Pancreas (tissue), 10 donors: ENCODE measurements around the gene DCC. TPM values are rescaled to one million over a fixed set of nuclear protein-coding genes. Genes with fewer than 3 reads are reported as not detected.

Experiments used
- ATAC-seq, 4 donors: fragments of 200-7000 bp; cut with Tn5 transposase; one replicate each; pipeline versions ENCODE4 v1.8.0 to v1.9.1; 2020; ENCODE audit warnings: mild to moderate bottlenecking in 4 of 4, moderate library complexity in 4 of 4
- DNase-seq, 6 donors: peaks; one replicate each; pipeline ENCODE4 v3.0.0-alpha.2; 2020
- FAIRE-seq: peaks from 2 replicates; lab custom pipeline; 2012; peaks lifted over from hg19 to GRCh38; lab: Jason Lieb, UNC
- H3K27ac ChIP-seq, 4 donors: fragments of 200-600 bp; sonication (generic); 1 replicate in 3 of 4; 2 replicates in 1 of 4; pipeline versions ENCODE4 v1.5.0 to v1.8.0; 2020
- H3K27me3 ChIP-seq, 4 donors: fragments of 200-600 bp; one replicate each; pipeline ENCODE4 v1.8.0; 2021
- H3K36me3 ChIP-seq, 3 donors: fragments of 200-600 bp; sonication (generic) in 1 of 3; one replicate each; pipeline versions ENCODE4 v1.5.0 to v1.8.0; 2020 to 2021
- H3K4me1 ChIP-seq, 3 donors: fragments of 200-600 bp; one replicate each; pipeline ENCODE4 v1.8.0; 2021
- H3K4me3 ChIP-seq, 4 donors: fragments of 200-600 bp; sonication (generic) in 2 of 4; one replicate each; pipeline versions ENCODE4 v1.5.0 to v1.8.0; 2020 to 2021
- H3K9me3 ChIP-seq, 4 donors: fragments of 200-600 bp; one replicate each; pipeline ENCODE4 v1.8.0; 2021
- WGBS, 2 donors: extraction: QIAGEN DNeasy Blood & Tissue Kit; methylation state at CpG; one replicate each; pipeline ENCODE4 v1.1.7; 2013; 5-methylcytosine and 5-hydroxymethylcytosine counted together
- intact Hi-C, 3 donors: fragments of 100-400 bp; cut with DNase I; formaldehyde crosslinking; loops; one replicate each; pipeline versions ENCODE4 v1.11.1 to v1.14.2; 2022
- polyA plus RNA-seq, 2 donors: library from polyadenylated mRNA; stranded (reverse); fragments of 200-250 nt; gene quantifications; one replicate each; pipeline ENCODE4 v1.2.3, GENCODE V29; 2013
- total RNA-seq, 6 donors: library from RNA; stranded (reverse); fragmentation: NEBNext Ultra II Directional in 4 of 6; extraction: Animal tissue kit (Norgen Biotek cat#: 25700) in 4 of 6; gene quantifications; one replicate each; pipeline versions ENCODE4 v1.2.1 to v1.2.4, GENCODE V29; 2021 to 2023
- TF ChIP-seq, protein P1 (sequence below), 4 donors: fragments of 200-600 bp; sonication (generic) in 3 of 4; IDR thresholded peaks; one replicate each; pipeline versions ENCODE4 v1.5.0 to v1.8.0; 2021; ENCODE audit warnings: antibody characterized with exemption in 4 of 4
- donor health status: healthy with polysubstance abuse.
- donor health status: DM: no; HTN: no; CAD: no; lungs with moderate emphysema.
- donor health status: DM: no; HTN: no; CAD: no.
- donor health status: control.
- donor health status: control.
- donor health status: Bipolar disorder and iron deficiency.
- donor health status: DM: yes; HTN: yes; CAD: no.
- donor health status: DM: no; HTN: no; CAD: no.
- donor health status: DM: no; HTN: no; CAD: no.
- donor health status: DM: yes; HTN: yes; CAD: no.

The DCC gene
- total and polyA plus RNA-seq, 8 donors: 0.18 to 0.44 (median 0.28) TPM; not detected in 1

DNA sequence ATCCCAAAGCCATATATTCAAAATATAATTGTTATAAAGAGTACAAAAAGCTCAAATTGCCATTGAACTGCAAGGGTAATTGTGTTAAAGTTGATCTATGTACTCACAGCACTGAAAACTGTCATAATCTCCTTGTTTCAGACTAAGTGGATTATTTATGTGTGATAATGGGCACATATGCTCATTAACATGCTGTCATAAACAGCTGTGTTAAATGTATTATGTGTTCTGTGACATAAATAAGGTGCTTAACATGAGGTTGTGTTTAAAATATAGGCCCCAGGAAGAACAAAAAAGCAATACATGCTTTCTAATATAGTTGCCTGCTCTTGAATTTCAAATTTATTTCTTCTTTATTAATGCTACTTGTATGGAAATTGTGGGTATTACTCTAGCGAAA lies 409.5 kb downstream of the DCC start:
- H3K9me3 ChIP-seq: no peaks in the 10 kb centered on the region
- intact Hi-C loops: no loop called here
- ATAC-seq: no peak
- no peak overlapping the region for H3K4me3 ChIP-seq
- H3K36me3 ChIP-seq: no peaks in the 10 kb centered on the region
- no peak for FAIRE-seq
- DNase-seq: no peak
- TF ChIP-seq, protein P1, sequence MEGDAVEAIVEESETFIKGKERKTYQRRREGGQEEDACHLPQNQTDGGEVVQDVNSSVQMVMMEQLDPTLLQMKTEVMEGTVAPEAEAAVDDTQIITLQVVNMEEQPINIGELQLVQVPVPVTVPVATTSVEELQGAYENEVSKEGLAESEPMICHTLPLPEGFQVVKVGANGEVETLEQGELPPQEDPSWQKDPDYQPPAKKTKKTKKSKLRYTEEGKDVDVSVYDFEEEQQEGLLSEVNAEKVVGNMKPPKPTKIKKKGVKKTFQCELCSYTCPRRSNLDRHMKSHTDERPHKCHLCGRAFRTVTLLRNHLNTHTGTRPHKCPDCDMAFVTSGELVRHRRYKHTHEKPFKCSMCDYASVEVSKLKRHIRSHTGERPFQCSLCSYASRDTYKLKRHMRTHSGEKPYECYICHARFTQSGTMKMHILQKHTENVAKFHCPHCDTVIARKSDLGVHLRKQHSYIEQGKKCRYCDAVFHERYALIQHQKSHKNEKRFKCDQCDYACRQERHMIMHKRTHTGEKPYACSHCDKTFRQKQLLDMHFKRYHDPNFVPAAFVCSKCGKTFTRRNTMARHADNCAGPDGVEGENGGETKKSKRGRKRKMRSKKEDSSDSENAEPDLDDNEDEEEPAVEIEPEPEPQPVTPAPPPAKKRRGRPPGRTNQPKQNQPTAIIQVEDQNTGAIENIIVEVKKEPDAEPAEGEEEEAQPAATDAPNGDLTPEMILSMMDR (IDR thresholded peaks at IDR 0.05): no peak
- H3K27ac ChIP-seq: no peak overlapping the region
- H3K4me1 ChIP-seq: no peaks in the 10 kb centered on the region
- 75 to 78% methylated on average over 1 of the region's 1 CpG for WGBS, 2 donors
- H3K27me3 ChIP-seq: no peaks in the 10 kb centered on the region

DNA sequence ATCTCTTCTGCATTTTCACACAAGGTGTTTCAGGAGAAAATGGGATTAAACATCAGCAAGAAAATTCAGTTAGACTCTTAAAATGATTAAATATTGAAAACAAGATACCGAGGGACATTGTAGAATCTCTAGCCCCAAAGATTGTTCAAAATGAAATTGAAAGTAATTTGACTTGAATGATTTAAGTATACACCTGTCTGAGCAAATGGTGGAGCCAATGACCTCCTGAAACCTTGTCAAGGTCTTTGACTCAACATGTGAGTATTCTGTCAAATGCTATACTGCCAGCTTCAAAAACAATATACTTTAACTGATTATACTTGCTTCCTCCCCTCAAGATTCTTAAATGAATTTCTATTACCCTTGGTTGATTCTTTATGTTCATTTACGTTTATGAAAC lies 411.0 kb downstream of the DCC start:
- DNase-seq (no peak), FAIRE-seq (no peak), ATAC-seq (no peak)
- Histone ChIP-seq H3K4me1 (no peaks in the 10 kb centered on the region), H3K27me3 (no peaks in the 10 kb centered on the region), H3K9me3 (no peaks in the 10 kb centered on the region), H3K36me3 (no peaks in the 10 kb centered on the region), H3K27ac (no peak overlapping the region), H3K4me3 (no peak overlapping the region)
- TF ChIP-seq, protein P1 (IDR thresholded peaks at IDR 0.05): no peak
- WGBS, 2 donors: 68% methylated on average over 2 of the region's 2 CpGs
- intact Hi-C loops: no loop called here

DNA sequence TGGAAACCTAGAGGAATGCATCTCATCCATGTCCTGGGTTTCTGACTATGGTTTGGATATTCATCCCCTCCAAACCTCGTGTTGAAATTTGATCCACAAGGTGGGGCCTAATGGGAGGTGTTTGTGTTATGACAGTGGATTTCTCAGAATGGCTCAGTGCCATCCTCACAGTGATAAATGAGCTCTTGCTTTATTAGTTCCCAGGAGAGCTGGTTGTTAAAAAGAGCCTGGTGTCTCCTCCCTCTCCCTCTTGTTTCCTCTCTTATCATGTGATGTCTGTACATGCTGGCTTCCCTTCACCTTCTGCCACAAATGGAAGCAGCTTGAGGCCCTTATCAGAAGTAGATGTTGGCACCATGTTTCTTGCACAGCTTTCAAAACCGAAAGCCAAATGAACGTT lies 424.3 kb downstream of the DCC start:
- H3K27me3 ChIP-seq: no peaks in the 10 kb centered on the region
- ATAC-seq (no peak), DNase-seq (no peak), FAIRE-seq (no peak)
- no peaks in the 10 kb centered on the region for H3K4me1 ChIP-seq
- no peaks in the 10 kb centered on the region for H3K36me3 ChIP-seq
- no peak overlapping the region for H3K27ac ChIP-seq
- TF ChIP-seq, protein P1 (IDR thresholded peaks at IDR 0.05): no peak
- intact Hi-C loops: no loop called here
- no peaks in the 10 kb centered on the region for H3K9me3 ChIP-seq
- no peak overlapping the region for H3K4me3 ChIP-seq
- 39 to 46% methylated on average over 3 of the region's 3 CpGs for WGBS, 2 donors

DNA sequence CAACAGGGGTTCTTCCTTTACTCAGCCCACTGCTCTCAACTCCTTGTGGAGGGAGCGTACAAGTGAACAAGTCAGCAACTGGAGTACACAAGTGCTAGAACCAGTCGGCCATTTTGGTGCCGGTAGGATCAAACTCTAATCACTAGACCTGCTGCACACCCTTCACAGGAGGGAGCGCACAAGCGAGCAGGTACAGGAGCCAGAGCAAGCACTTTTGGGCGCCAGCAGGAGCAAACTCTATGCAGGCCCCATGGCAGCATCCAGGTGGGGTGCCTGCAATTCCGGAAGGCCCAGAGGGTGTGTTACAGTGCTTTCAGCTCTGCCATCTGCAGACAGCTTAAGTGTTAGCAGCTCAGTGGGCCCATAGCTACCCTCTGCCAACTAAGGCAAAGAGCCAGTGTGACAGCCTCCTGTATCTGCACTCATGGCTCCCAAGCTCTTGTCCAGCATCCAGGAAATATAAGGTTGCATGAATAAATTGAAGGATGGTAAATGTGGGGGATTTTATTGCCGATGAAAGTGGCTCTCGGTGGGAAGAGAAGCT lies 426.1 kb downstream of the DCC start:
- Histone ChIP-seq H3K36me3 (no peaks in the 10 kb centered on the region), H3K27ac (no peak overlapping the region), H3K4me1 (no peaks in the 10 kb centered on the region), H3K27me3 (no peaks in the 10 kb centered on the region), H3K9me3 (no peaks in the 10 kb centered on the region), H3K4me3 (no peak overlapping the region)
- DNase-seq: peak in 1 of 6 donors; percentile 21
- 82 to 85% methylated on average over 9 of the region's 9 CpGs for WGBS, 2 donors
- intact Hi-C loops: no loop called here
- no peak for FAIRE-seq
- TF ChIP-seq, protein P1 (IDR thresholded peaks at IDR 0.05): no peak
- no peak for ATAC-seq

DNA sequence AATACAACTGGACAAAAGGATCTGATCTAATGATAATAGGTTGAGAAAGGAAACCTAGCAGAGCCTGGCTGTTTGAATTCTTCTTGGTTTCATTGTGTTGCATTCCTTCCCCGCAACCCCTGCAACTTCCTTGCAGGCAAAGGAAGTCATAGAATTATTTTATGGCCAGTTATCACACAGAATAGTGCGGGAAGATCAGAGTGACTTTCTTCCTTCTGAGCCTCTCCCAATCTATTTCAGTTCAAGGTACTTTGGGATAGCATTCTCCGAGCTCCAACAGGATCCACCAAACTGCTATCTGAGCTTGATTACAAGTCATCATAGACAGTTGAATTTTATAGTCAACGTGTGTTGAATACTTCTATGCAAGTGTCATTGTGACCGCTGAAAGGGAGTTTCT lies 441.1 kb downstream of the DCC start:
- ATAC-seq: no peak
- DNase-seq: no peak
- H3K9me3 ChIP-seq: no peaks in the 10 kb centered on the region
- FAIRE-seq: no peak
- no peak overlapping the region for H3K27ac ChIP-seq
- intact Hi-C loops: no loop called here
- TF ChIP-seq, protein P1 (IDR thresholded peaks at IDR 0.05): no peak
- H3K4me1 ChIP-seq: no peaks in the 10 kb centered on the region
- WGBS, 2 donors: 84 to 89% methylated on average over 5 of the region's 5 CpGs
- no peaks in the 10 kb centered on the region for H3K27me3 ChIP-seq
- H3K4me3 ChIP-seq: no peak overlapping the region
- H3K36me3 ChIP-seq: no peaks in the 10 kb centered on the region
